Measurements from ENCODE around the gene NPHP4. TPM values are rescaled to one million over a fixed set of nuclear protein-coding genes. Genes with fewer than 3 reads are reported as not detected.

Gene NPHP4
- total and polyA plus RNA-seq, 5 donors from 2014 or later = 0.29 to 13.2 (median 0.80) TPM

DNA sequence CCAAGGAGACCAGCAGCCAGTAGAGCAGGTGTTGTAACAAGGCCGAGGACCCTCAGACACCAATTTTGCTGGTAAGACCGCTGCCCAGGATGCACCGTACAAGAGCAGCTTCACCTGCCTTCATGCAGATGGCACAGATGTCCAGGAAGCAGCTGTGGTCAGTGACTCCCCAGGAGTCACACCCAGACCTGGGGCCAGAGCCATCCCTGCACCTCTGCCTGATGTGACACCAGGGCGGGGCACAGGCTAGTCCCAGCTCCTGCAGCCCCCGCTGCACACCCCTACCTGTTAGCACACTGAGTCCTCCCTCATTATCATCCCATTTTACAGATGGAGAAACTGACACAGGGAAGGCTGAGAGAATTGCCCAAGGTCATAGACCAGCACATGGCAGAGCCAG is 37.1 kb upstream of the NPHP4 start:
- Mint-ChIP-seq H3K36me3 (peaks cover 16% of the 10 kb centered on the region), H3K4me1 (peaks cover 21 to 85% (median 59%) of the 10 kb centered on the region in 4 donors), H3K9me3 (no peaks in the 10 kb centered on the region), H3K4me3 (peak overlapping the region; percentile 43 to 93 (median 78)), H3K27me3 (no peaks in the 10 kb centered on the region), H3K27ac (peak overlapping the region; percentile 97 to 100 (median 98))
- H3K4me3 ChIP-seq (ENCODE audit: low read depth, low read length) = peak overlapping the region; percentile 68
- H3K36me3 ChIP-seq (ENCODE audit: control insufficient read depth, insufficient read depth, low read length) = peaks cover 13% of the 10 kb centered on the region
- peaks cover 92% of the 10 kb centered on the region for H3K4me1 ChIP-seq (ENCODE audit: control insufficient read depth, insufficient read depth, low read length, poor library complexity, severe bottlenecking)
- peak overlapping the region; percentile 92 for H3K27ac ChIP-seq (ENCODE audit: insufficient read depth, low read length, poor library complexity, severe bottlenecking)
- ATAC-seq (ENCODE audit: low read depth in 2 of 2) (no peak), DNase-seq (no peak)
- no peaks in the 10 kb centered on the region for H3K27me3 ChIP-seq (ENCODE audit: control insufficient read depth, insufficient read depth, low read length)
- H3K9me3 ChIP-seq (ENCODE audit: control insufficient read depth in 2 of 2, low read length in 2 of 2) = no peaks in the 10 kb centered on the region

DNA sequence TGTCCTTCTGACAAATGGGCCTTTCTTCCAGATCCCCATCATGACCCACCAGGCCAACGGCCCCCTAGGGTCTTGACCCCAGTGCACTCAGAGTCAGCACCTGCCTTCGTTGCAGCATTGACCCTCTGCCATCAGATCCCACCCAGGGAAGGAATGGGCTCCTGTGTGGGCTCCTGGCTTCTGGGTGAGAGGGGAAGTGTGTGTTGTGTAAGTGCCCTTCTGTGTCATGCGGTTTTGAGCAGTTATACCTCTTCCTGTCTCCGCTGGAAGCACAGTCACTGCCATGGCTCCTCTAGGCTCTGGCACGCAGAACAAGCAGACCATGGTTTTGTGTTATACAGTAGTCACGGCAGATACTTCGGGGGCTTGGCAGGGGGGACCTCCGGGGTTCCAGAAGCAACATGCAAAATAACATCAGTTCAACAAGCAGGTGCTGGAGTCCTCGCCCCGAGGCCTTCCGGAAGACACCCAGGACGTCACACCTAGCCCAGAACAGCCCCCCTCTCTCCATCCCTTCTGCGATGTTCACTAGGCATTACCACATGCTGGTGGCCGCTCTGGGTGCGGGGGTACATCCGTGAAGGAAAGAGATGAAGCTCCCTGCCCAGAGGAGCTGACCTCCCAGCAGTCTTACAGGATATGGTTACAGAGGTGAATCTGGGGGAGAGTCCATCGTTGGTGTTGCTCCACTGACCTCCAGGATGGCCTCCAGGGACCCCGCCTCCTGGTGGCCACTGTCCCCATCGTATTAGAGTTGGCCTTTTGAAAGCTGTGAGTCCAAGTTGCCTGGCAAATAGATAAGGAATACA is 36.0 kb upstream of the NPHP4 start:
- Mint-ChIP-seq H3K4me1 (peaks cover 22 to 75% (median 55%) of the 10 kb centered on the region in 4 donors), H3K9me3 (no peaks in the 10 kb centered on the region), H3K36me3 (peaks cover 15% of the 10 kb centered on the region)

DNA sequence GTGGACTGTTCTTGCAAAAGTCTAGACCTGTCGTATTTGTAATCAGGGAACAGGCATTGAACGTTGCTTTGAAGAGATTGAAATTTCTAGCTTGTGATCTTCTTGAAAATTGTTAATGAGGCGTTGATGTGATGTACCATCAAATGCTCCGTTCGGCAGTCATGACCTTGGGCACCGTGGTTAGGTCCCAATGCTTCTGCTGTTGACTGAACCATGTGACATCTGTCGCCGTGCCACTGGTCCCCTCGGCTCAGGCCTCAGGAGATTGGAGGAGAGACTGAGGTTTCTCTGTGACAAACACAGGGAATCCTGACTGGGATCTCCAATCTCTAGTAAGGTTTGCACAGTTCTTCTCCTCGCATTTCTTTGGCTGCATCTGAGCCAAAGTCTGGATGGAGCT is 35.4 kb upstream of the NPHP4 start:
- ATAC-seq (ENCODE audit: low read depth in 2 of 2) = no peak
- Histone ChIP-seq H3K4me3 (ENCODE audit: low read depth, low read length) (peak overlapping the region; percentile 92), H3K36me3 (ENCODE audit: control insufficient read depth, insufficient read depth, low read length) (peaks cover 13% of the 10 kb centered on the region), H3K4me1 (ENCODE audit: control insufficient read depth, insufficient read depth, low read length, poor library complexity, severe bottlenecking) (peaks cover 74% of the 10 kb centered on the region), H3K27me3 (ENCODE audit: control insufficient read depth, insufficient read depth, low read length) (no peaks in the 10 kb centered on the region), H3K9me3 (ENCODE audit: control insufficient read depth in 2 of 2, low read length in 2 of 2) (no peaks in the 10 kb centered on the region), H3K27ac (ENCODE audit: insufficient read depth, low read length, poor library complexity, severe bottlenecking) (peak overlapping the region; percentile 92)
- Mint-ChIP-seq H3K4me1 (peaks cover 20 to 69% (median 48%) of the 10 kb centered on the region in 4 donors), H3K36me3 (peaks cover 13% of the 10 kb centered on the region), H3K4me3 (peak overlapping the region; percentile 86 to 96 (median 93)), H3K27ac (peak overlapping the region; percentile 97 to 100 (median 98)), H3K27me3 (no peaks in the 10 kb centered on the region), H3K9me3 (no peaks in the 10 kb centered on the region)
- DNase-seq = peak in 1 of 3 donors; percentile 50

More for the DNA sequence above, 36.0 kb upstream of the NPHP4 start:
- ATAC-seq (ENCODE audit: low read depth in 2 of 2) (peak; percentile 60 to 63), DNase-seq (peak; percentile 35 to 91 (median 78))
- Mint-ChIP-seq H3K4me3 (peak overlapping the region; percentile 86 to 96 (median 93)), H3K27ac (peak overlapping the region; percentile 97 to 100 (median 98)), H3K27me3 (no peaks in the 10 kb centered on the region)
- Histone ChIP-seq H3K4me3 (ENCODE audit: low read depth, low read length) (peak overlapping the region; percentile 92), H3K4me1 (ENCODE audit: control insufficient read depth, insufficient read depth, low read length, poor library complexity, severe bottlenecking) (peaks cover 81% of the 10 kb centered on the region), H3K36me3 (ENCODE audit: control insufficient read depth, insufficient read depth, low read length) (peaks cover 13% of the 10 kb centered on the region), H3K27ac (ENCODE audit: insufficient read depth, low read length, poor library complexity, severe bottlenecking) (peak overlapping the region; percentile 92), H3K9me3 (ENCODE audit: control insufficient read depth in 2 of 2, low read length in 2 of 2) (no peaks in the 10 kb centered on the region), H3K27me3 (ENCODE audit: control insufficient read depth, insufficient read depth, low read length) (no peaks in the 10 kb centered on the region)

DNA sequence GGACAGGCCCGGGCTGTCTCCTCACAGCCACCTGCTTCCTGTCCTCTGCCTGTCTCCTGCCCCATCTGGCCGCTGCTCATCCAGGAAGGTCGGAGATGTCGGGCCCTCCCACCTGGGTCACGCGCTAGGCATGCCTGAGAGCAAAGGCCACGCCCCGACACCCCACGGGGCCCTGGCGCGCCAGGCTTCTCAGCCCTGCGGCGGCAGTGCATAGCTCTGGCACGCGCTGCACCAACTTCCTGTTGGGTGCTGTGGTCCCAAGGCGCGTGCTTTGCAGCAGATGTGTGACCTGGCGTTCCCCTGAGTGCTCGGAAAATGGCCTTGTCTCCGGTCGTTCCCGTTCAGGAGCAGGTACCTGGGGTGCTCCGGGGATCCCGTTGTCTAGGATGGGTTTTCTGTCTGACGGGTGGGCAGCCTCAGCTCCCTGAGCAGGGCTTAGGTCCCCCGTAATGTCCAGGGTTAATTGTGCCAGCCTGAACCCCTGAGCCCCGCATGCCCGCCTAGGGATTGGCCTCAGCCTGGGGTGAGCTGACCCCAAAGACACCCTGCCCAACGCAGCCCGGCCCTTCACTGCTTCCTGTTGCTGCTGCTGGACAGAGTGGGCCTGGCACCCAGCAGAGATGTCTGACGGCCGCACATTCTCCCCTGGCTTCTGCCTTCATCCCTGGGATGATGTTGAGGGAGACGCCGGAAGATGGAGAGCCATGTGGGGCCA is 34.0 kb upstream of the NPHP4 start:
- Mint-ChIP-seq H3K9me3 (no peaks in the 10 kb centered on the region), H3K4me1 (peaks cover 20 to 60% (median 42%) of the 10 kb centered on the region in 4 donors), H3K27ac (peak overlapping the region; percentile 97 to 100 (median 98)), H3K36me3 (peaks cover 20% of the 10 kb centered on the region), H3K4me3 (peak overlapping the region; percentile 86 to 96 (median 93)), H3K27me3 (no peaks in the 10 kb centered on the region)
- Histone ChIP-seq H3K4me1 (ENCODE audit: control insufficient read depth, insufficient read depth, low read length, poor library complexity, severe bottlenecking) (peaks cover 61% of the 10 kb centered on the region), H3K27ac (ENCODE audit: insufficient read depth, low read length, poor library complexity, severe bottlenecking) (peak overlapping the region; percentile 92), H3K36me3 (ENCODE audit: control insufficient read depth, insufficient read depth, low read length) (peaks cover 13% of the 10 kb centered on the region), H3K4me3 (ENCODE audit: low read depth, low read length) (peak overlapping the region; percentile 92), H3K27me3 (ENCODE audit: control insufficient read depth, insufficient read depth, low read length) (no peaks in the 10 kb centered on the region), H3K9me3 (ENCODE audit: control insufficient read depth in 2 of 2, low read length in 2 of 2) (no peaks in the 10 kb centered on the region)
- DNase-seq (peak; percentile 90 to 97 (median 90)), ATAC-seq (ENCODE audit: low read depth in 2 of 2) (peak; percentile 87 to 90)

DNA sequence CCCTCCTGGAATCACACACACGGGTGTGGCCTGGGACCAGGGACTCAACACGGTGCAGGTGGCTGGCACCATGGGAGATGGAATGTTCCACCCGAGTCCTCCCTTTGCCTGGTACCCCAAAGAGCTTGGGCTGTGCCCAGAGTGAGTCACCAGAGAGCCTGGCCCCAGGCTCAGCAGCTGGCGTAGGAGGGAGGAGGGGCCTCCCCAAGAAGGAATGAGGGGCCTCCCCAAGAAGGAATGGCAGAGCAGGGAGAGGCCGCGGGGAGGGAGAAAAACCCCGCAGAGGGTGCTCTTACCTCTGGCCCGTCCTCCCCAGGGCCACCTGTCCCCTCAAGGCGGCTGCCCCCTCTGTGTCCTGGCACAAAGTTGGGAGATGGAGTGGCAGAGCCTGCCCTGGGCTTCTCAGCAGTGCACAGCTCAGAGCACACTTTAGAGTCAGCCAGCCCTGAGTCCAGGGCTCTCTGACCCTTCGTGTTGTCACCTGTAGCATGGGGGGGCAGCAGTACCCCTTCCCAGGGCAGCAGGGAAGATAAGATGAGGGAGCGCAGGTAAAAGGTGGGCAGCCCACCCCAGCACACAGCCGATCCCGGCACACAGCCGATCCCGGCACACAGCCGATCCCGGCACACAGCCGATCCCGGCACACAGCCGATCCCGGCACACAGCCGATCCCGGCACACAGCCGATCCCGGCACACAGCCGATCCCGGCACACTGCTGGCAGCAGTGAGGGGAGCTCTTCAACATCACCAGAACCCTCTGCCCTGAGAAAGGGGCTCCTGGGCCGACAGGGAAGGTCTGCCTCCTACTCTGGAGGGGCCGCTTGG is 33.3 kb upstream of the NPHP4 start:
- H3K4me3 ChIP-seq (ENCODE audit: low read depth, low read length) = no peak overlapping the region
- peaks cover 17% of the 10 kb centered on the region for H3K36me3 Mint-ChIP-seq
- H3K27ac ChIP-seq (ENCODE audit: insufficient read depth, low read length, poor library complexity, severe bottlenecking) = peak overlapping the region; percentile 92
- peaks cover 16 to 52% (median 34%) of the 10 kb centered on the region in 4 donors for H3K4me1 Mint-ChIP-seq
- peak overlapping the region; percentile 97 to 100 (median 98) for H3K27ac Mint-ChIP-seq
- ATAC-seq (ENCODE audit: low read depth in 2 of 2) (no peak), DNase-seq (no peak)
- H3K27me3 ChIP-seq (ENCODE audit: control insufficient read depth, insufficient read depth, low read length) = no peaks in the 10 kb centered on the region
- peak overlapping the region; percentile 86 to 96 (median 93) for H3K4me3 Mint-ChIP-seq
- no peaks in the 10 kb centered on the region for H3K9me3 Mint-ChIP-seq
- no peaks in the 10 kb centered on the region for H3K27me3 Mint-ChIP-seq
- H3K36me3 ChIP-seq (ENCODE audit: control insufficient read depth, insufficient read depth, low read length) = peaks cover 13% of the 10 kb centered on the region
- H3K9me3 ChIP-seq (ENCODE audit: control insufficient read depth in 2 of 2, low read length in 2 of 2) = no peaks in the 10 kb centered on the region
- peaks cover 54% of the 10 kb centered on the region for H3K4me1 ChIP-seq (ENCODE audit: control insufficient read depth, insufficient read depth, low read length, poor library complexity, severe bottlenecking)

DNA sequence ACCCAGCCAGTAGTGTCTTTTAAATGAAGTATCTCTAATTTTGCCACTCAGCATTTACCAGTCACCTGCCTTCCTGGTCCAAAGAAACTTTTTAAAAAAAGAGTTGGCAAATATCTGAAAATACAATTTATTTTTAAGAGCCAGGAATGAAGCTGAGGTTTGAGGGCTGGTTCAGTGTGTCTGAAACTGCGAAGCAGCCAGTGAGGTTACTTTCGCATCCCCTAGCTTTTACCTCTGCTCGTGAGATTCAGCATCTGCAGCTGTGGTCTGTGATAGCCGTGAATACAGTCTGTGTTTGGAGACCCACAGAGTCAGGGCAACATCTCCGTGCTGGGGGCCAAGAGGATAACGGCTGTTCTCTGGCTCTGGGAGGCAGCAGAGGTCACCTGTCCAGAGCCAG is 32.2 kb upstream of the NPHP4 start:
- peak overlapping the region in 1 of 4 donors; percentile 31 for H3K4me3 Mint-ChIP-seq
- H3K27me3 Mint-ChIP-seq = no peaks in the 10 kb centered on the region

DNA sequence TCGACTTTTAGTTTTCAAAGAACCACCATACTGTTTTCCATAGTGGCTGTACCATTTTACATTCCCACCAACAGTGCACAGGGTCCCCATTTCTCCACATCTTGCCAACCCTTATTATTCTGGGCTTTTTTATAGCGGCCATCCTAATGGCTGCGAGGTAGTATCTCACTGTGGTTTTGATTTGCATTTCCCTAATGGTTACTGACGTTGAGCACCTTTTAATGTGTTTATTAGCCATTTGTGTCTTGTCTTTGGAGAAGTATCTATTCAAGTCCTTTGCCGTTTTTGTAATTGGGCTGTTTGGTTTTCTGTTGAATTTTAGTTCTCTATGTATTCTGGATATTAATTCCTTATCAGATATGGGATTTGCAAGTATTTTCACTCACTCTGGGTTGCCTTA is 31.1 kb upstream of the NPHP4 start:
- peak overlapping the region in 1 of 3 donors; percentile 20 for H3K27ac Mint-ChIP-seq
- peak overlapping the region in 2 of 4 donors; percentile 36 to 45 for H3K4me3 Mint-ChIP-seq
- H3K36me3 Mint-ChIP-seq = peaks cover 16% of the 10 kb centered on the region

More for the DNA sequence above, 32.2 kb upstream of the NPHP4 start:
- H3K4me3 ChIP-seq (ENCODE audit: low read depth, low read length) = no peak overlapping the region
- peaks cover 44% of the 10 kb centered on the region for H3K4me1 ChIP-seq (ENCODE audit: control insufficient read depth, insufficient read depth, low read length, poor library complexity, severe bottlenecking)
- Mint-ChIP-seq H3K27ac (peak overlapping the region in 1 of 3 donors; percentile 32), H3K9me3 (no peaks in the 10 kb centered on the region), H3K4me1 (peaks cover 9 to 41% (median 25%) of the 10 kb centered on the region in 4 donors), H3K36me3 (peaks cover 17% of the 10 kb centered on the region)
- DNase-seq (no peak), ATAC-seq (ENCODE audit: low read depth in 2 of 2) (no peak)
- no peaks in the 10 kb centered on the region for H3K27me3 ChIP-seq (ENCODE audit: control insufficient read depth, insufficient read depth, low read length)
- H3K36me3 ChIP-seq (ENCODE audit: control insufficient read depth, insufficient read depth, low read length) = peaks cover 8% of the 10 kb centered on the region
- no peaks in the 10 kb centered on the region for H3K9me3 ChIP-seq (ENCODE audit: control insufficient read depth in 2 of 2, low read length in 2 of 2)
- no peak overlapping the region for H3K27ac ChIP-seq (ENCODE audit: insufficient read depth, low read length, poor library complexity, severe bottlenecking)

More for the DNA sequence above, 31.1 kb upstream of the NPHP4 start:
- H3K4me1 ChIP-seq (ENCODE audit: control insufficient read depth, insufficient read depth, low read length, poor library complexity, severe bottlenecking) = peaks cover 34% of the 10 kb centered on the region
- no peak overlapping the region for H3K4me3 ChIP-seq (ENCODE audit: low read depth, low read length)
- no peak for ATAC-seq (ENCODE audit: low read depth in 2 of 2)
- Mint-ChIP-seq H3K9me3 (no peaks in the 10 kb centered on the region), H3K4me1 (peaks cover 9 to 31% (median 20%) of the 10 kb centered on the region in 4 donors), H3K27me3 (no peaks in the 10 kb centered on the region)
- peaks cover 6% of the 10 kb centered on the region for H3K36me3 ChIP-seq (ENCODE audit: control insufficient read depth, insufficient read depth, low read length)
- no peaks in the 10 kb centered on the region for H3K9me3 ChIP-seq (ENCODE audit: control insufficient read depth in 2 of 2, low read length in 2 of 2)
- no peak for DNase-seq
- H3K27me3 ChIP-seq (ENCODE audit: control insufficient read depth, insufficient read depth, low read length) = no peaks in the 10 kb centered on the region
- H3K27ac ChIP-seq (ENCODE audit: insufficient read depth, low read length, poor library complexity, severe bottlenecking) = no peak overlapping the region
